ENCODE measurements around the gene NR3C1.

Gene NR3C1

DNA sequence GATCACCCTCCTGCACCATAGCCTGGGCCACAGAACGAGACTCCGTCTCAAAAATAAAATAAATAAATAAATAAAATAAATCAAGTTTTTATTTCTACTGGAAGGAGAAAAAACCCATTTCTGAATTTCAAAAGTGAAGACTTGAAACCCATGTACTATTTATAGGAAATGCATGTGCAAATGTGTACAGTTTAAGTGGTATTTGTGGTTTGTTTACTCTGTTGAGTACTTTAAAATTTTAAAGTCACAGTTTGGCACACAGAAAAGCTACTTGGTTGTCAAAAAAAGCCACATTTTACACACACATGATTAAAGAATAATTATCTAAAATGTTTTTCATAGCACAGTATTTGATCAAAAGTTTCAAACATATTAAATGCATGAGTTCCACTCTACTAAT, 43.6 kb downstream of the NR3C1 start:
- H3K4me3 ChIP-seq (ENCODE audit: low read length in 2 of 2), result no peak overlapping the region
- no peaks in the 10 kb centered on the region for H3K4me1 ChIP-seq (ENCODE audit: control insufficient read depth, insufficient read depth, low read length)
- H3K27me3 ChIP-seq (ENCODE audit: control insufficient read depth in 1 of 2, insufficient read depth in 2 of 2, low read length in 2 of 2), result no peaks in the 10 kb centered on the region
- H3K9ac ChIP-seq (ENCODE audit: low read length in 2 of 2), result no peak overlapping the region
- H3K27ac ChIP-seq (ENCODE audit: low read length), result no peak overlapping the region
- H3K9me3 ChIP-seq (ENCODE audit: control insufficient read depth in 2 of 2, low read length in 2 of 2), result no peaks in the 10 kb centered on the region
- H3K36me3 ChIP-seq (ENCODE audit: control insufficient read depth in 2 of 2, insufficient read depth in 2 of 2, low read length in 2 of 2), result no peaks in the 10 kb centered on the region

GRCh38 chr5:143356855-143357583, 46.5 kb downstream of the NR3C1 start:
- no peak overlapping the region for H3K4me3 ChIP-seq (ENCODE audit: low read length in 2 of 2)
- H3K4me1 ChIP-seq (ENCODE audit: control insufficient read depth, insufficient read depth, low read length), result no peaks in the 10 kb centered on the region
- no peak overlapping the region for H3K9ac ChIP-seq (ENCODE audit: low read length in 2 of 2)
- no peak overlapping the region for H3K27ac ChIP-seq (ENCODE audit: low read length)
- H3K9me3 ChIP-seq (ENCODE audit: control insufficient read depth in 2 of 2, low read length in 2 of 2), result no peaks in the 10 kb centered on the region
- no peaks in the 10 kb centered on the region for H3K27me3 ChIP-seq (ENCODE audit: control insufficient read depth in 1 of 2, insufficient read depth in 2 of 2, low read length in 2 of 2)
- no peaks in the 10 kb centered on the region for H3K36me3 ChIP-seq (ENCODE audit: control insufficient read depth in 2 of 2, insufficient read depth in 2 of 2, low read length in 2 of 2)

GRCh38 chr5:143355710-143356109, 47.8 kb downstream of the NR3C1 start:
- no peak overlapping the region for H3K4me3 ChIP-seq (ENCODE audit: low read length in 2 of 2)
- no peak overlapping the region for H3K9ac ChIP-seq (ENCODE audit: low read length in 2 of 2)
- no peak overlapping the region for H3K27ac ChIP-seq (ENCODE audit: low read length)
- H3K36me3 ChIP-seq (ENCODE audit: control insufficient read depth in 2 of 2, insufficient read depth in 2 of 2, low read length in 2 of 2), result no peaks in the 10 kb centered on the region
- H3K9me3 ChIP-seq (ENCODE audit: control insufficient read depth in 2 of 2, low read length in 2 of 2), result no peaks in the 10 kb centered on the region
- H3K27me3 ChIP-seq (ENCODE audit: control insufficient read depth in 1 of 2, insufficient read depth in 2 of 2, low read length in 2 of 2), result no peaks in the 10 kb centered on the region
- H3K4me1 ChIP-seq (ENCODE audit: control insufficient read depth, insufficient read depth, low read length), result peaks cover 6% of the 10 kb centered on the region

DNA sequence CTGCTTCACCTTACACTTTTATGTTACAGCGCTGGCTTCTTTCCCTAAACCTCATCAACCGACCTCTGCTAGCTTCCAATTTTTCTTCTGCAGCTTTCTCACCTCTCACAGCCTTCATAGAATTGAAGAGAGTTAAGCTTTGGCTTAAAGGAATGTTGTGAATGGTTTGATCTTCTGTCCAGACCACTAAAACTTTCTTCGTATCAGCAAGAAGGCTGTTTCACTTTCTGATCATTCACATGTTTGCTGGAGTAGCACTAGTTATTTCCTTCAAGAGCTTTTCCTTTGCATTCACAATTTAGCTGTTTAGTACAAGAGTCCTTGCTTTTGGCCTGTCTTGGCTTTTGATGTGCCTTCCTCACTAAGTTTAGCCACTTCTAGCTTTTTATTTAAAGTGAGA, 49.5 kb downstream of the NR3C1 start:
- Histone ChIP-seq H3K4me1 (ENCODE audit: control insufficient read depth, insufficient read depth, low read length) (peaks cover 8% of the 10 kb centered on the region), H3K9ac (ENCODE audit: low read length in 2 of 2) (no peak overlapping the region), H3K27ac (ENCODE audit: low read length) (no peak overlapping the region), H3K9me3 (ENCODE audit: control insufficient read depth in 2 of 2, low read length in 2 of 2) (no peaks in the 10 kb centered on the region), H3K27me3 (ENCODE audit: control insufficient read depth in 1 of 2, insufficient read depth in 2 of 2, low read length in 2 of 2) (no peaks in the 10 kb centered on the region), H3K4me3 (ENCODE audit: low read length in 2 of 2) (no peak overlapping the region), H3K36me3 (ENCODE audit: control insufficient read depth in 2 of 2, insufficient read depth in 2 of 2, low read length in 2 of 2) (no peaks in the 10 kb centered on the region)

GRCh38 chr5:143352691-143353090, 50.8 kb downstream of the NR3C1 start:
- peaks cover 8% of the 10 kb centered on the region for H3K4me1 ChIP-seq (ENCODE audit: control insufficient read depth, insufficient read depth, low read length)
- H3K9ac ChIP-seq (ENCODE audit: low read length in 2 of 2), result no peak overlapping the region
- H3K27ac ChIP-seq (ENCODE audit: low read length), result no peak overlapping the region
- H3K4me3 ChIP-seq (ENCODE audit: low read length in 2 of 2), result no peak overlapping the region
- H3K27me3 ChIP-seq (ENCODE audit: control insufficient read depth in 1 of 2, insufficient read depth in 2 of 2, low read length in 2 of 2), result no peaks in the 10 kb centered on the region
- no peaks in the 10 kb centered on the region for H3K9me3 ChIP-seq (ENCODE audit: control insufficient read depth in 2 of 2, low read length in 2 of 2)
- no peaks in the 10 kb centered on the region for H3K36me3 ChIP-seq (ENCODE audit: control insufficient read depth in 2 of 2, insufficient read depth in 2 of 2, low read length in 2 of 2)

- Histone ChIP-seq H3K4me1 (ENCODE audit: control insufficient read depth, insufficient read depth, low read length) (peaks cover 8% of the 10 kb centered on the region), H3K9me3 (ENCODE audit: control insufficient read depth in 2 of 2, low read length in 2 of 2) (no peaks in the 10 kb centered on the region), H3K4me3 (ENCODE audit: low read length in 2 of 2) (no peak overlapping the region)
Observed at GRCh38 chr5:143350751-143351602, 52.5 kb downstream of the NR3C1 start.

GRCh38 chr5:143350341-143350740, 53.1 kb downstream of the NR3C1 start:
- Histone ChIP-seq H3K36me3 (ENCODE audit: control insufficient read depth in 2 of 2, insufficient read depth in 2 of 2, low read length in 2 of 2) (no peaks in the 10 kb centered on the region), H3K27me3 (ENCODE audit: control insufficient read depth in 1 of 2, insufficient read depth in 2 of 2, low read length in 2 of 2) (no peaks in the 10 kb centered on the region), H3K9ac (ENCODE audit: low read length in 2 of 2) (no peak overlapping the region), H3K27ac (ENCODE audit: low read length) (no peak overlapping the region), H3K4me1 (ENCODE audit: control insufficient read depth, insufficient read depth, low read length) (peaks cover 8% of the 10 kb centered on the region), H3K4me3 (ENCODE audit: low read length in 2 of 2) (no peak overlapping the region), H3K9me3 (ENCODE audit: control insufficient read depth in 2 of 2, low read length in 2 of 2) (no peaks in the 10 kb centered on the region)

More at GRCh38 chr5:143350751-143351602, 52.5 kb downstream of the NR3C1 start:
- Histone ChIP-seq H3K9ac (ENCODE audit: low read length in 2 of 2) (no peak overlapping the region), H3K27ac (ENCODE audit: low read length) (no peak overlapping the region), H3K36me3 (ENCODE audit: control insufficient read depth in 2 of 2, insufficient read depth in 2 of 2, low read length in 2 of 2) (no peaks in the 10 kb centered on the region), H3K27me3 (ENCODE audit: control insufficient read depth in 1 of 2, insufficient read depth in 2 of 2, low read length in 2 of 2) (no peaks in the 10 kb centered on the region)

GRCh38 chr5:143349177-143349576, 54.3 kb downstream of the NR3C1 start:
- Histone ChIP-seq H3K9ac (ENCODE audit: low read length in 2 of 2) (no peak overlapping the region), H3K27ac (ENCODE audit: low read length) (no peak overlapping the region), H3K36me3 (ENCODE audit: control insufficient read depth in 2 of 2, insufficient read depth in 2 of 2, low read length in 2 of 2) (no peaks in the 10 kb centered on the region), H3K4me3 (ENCODE audit: low read length in 2 of 2) (no peak overlapping the region), H3K4me1 (ENCODE audit: control insufficient read depth, insufficient read depth, low read length) (peaks cover 8% of the 10 kb centered on the region), H3K9me3 (ENCODE audit: control insufficient read depth in 2 of 2, low read length in 2 of 2) (no peaks in the 10 kb centered on the region), H3K27me3 (ENCODE audit: control insufficient read depth in 1 of 2, insufficient read depth in 2 of 2, low read length in 2 of 2) (no peaks in the 10 kb centered on the region)

DNA sequence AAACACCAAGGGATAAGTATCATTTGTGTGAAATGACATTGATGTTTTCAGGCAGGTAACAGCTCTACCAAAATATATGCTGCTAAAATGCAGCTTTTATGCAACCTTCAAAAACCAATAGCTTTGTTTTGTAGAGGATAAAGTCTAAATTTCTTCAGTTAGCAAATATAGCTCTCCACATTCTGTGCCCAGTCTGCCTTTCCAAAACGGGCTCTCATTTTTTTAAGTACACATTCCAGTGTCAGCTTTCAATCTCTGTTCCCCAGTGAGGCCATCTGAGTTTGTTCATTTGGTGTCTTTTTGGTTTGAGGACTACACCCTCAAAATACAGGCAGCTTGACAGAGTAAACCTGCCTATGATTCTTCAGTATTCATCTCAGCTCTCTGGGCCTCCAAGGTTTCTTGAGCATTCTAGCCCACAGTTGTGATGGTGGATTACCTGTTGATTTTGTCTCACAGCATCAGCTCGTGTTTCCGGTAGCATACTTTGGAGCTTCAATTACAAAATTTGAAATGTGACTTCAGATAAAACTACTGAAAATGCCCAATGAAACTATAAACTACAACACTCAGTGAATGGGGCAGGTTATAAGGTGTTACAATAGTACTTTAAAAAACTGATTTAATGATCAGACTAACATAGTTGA, 55.7 kb downstream of the NR3C1 start:
- no peak overlapping the region for H3K27ac ChIP-seq (ENCODE audit: low read length)
- H3K9me3 ChIP-seq (ENCODE audit: control insufficient read depth in 2 of 2, low read length in 2 of 2), result no peaks in the 10 kb centered on the region
- H3K4me3 ChIP-seq (ENCODE audit: low read length in 2 of 2), result no peak overlapping the region
- no peak overlapping the region for H3K9ac ChIP-seq (ENCODE audit: low read length in 2 of 2)
- H3K4me1 ChIP-seq (ENCODE audit: control insufficient read depth, insufficient read depth, low read length), result peaks cover 8% of the 10 kb centered on the region
- H3K36me3 ChIP-seq (ENCODE audit: control insufficient read depth in 2 of 2, insufficient read depth in 2 of 2, low read length in 2 of 2), result no peaks in the 10 kb centered on the region
- H3K27me3 ChIP-seq (ENCODE audit: control insufficient read depth in 1 of 2, insufficient read depth in 2 of 2, low read length in 2 of 2), result no peaks in the 10 kb centered on the region

DNA sequence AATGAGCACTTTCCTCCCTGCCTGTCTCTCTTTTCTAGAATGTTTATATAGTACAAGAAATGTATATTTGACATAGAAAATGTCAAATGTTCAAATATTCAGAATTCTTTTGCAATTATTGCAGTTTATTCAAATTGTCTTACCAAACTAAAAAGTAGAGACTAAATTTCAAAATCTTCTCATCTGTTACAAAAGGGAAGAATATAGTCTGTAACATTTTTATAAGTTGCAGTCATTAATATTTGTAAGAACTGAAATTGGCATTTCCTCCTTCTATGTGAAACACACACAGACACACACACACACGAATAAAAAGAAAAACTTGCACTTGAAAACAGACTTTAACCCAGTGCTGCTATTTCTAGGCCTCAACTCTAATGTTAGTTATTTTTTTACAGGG, 56.4 kb downstream of the NR3C1 start:
- no peaks in the 10 kb centered on the region for H3K9me3 ChIP-seq (ENCODE audit: control insufficient read depth in 2 of 2, low read length in 2 of 2)
- no peaks in the 10 kb centered on the region for H3K36me3 ChIP-seq (ENCODE audit: control insufficient read depth in 2 of 2, insufficient read depth in 2 of 2, low read length in 2 of 2)
- no peak overlapping the region for H3K9ac ChIP-seq (ENCODE audit: low read length in 2 of 2)
- no peaks in the 10 kb centered on the region for H3K27me3 ChIP-seq (ENCODE audit: control insufficient read depth in 1 of 2, insufficient read depth in 2 of 2, low read length in 2 of 2)
- H3K4me1 ChIP-seq (ENCODE audit: control insufficient read depth, insufficient read depth, low read length), result peaks cover 8% of the 10 kb centered on the region
- no peak overlapping the region for H3K27ac ChIP-seq (ENCODE audit: low read length)
- H3K4me3 ChIP-seq (ENCODE audit: low read length in 2 of 2), result no peak overlapping the region
